Activated CD4-positive, CD25-positive, alpha-beta regulatory T cell treated with anti-CD3 and anti-CD28 coated beads, Interleukin-2, amount 50 U/mL, for 72 hours (primary cell): ENCODE results near the gene PTX4.
"Not testable (repeated sequence)": the region's sequence is repeated elsewhere in the genome, so short reads cannot be mapped to it uniquely, and the experiment has no call there.

Experiments used
- DNase-seq: peaks from one replicate; pipeline ENCODE4 v3.0.0; 2021

Gene PTX4

GRCh38 chr16:1439699-1440074 lies 49.1 kb downstream of the PTX4 start:
- DNase-seq = not testable (repeated sequence)

GRCh38 chr16:1439058-1439698 lies 49.6 kb downstream of the PTX4 start:
- DNase-seq = no peak

GRCh38 chr16:1438229-1439057 lies 50.3 kb downstream of the PTX4 start:
- no peak for DNase-seq

GRCh38 chr16:1437606-1438005 lies 51.1 kb downstream of the PTX4 start:
- no peak for DNase-seq

GRCh38 chr16:1436731-1437355 lies 51.9 kb downstream of the PTX4 start:
- DNase-seq = no peak

- DNase-seq = no peak
Observed at GRCh38 chr16:1435921-1436697, 52.6 kb downstream of the PTX4 start.
